Stimulated activated CD8-positive, alpha-beta memory T cell treated with anti-CD3 and anti-CD28 coated beads, Interleukin-12 subunit alpha, Interleukin-12 subunit beta, amount 100 ng/mL, for 1 hour (primary cell): ENCODE results near the gene LYL1.

ENCODE experiments used
- DNase-seq: peaks from one replicate; pipeline ENCODE4 v3.0.0-alpha.2; 2020; ENCODE audit warnings: low read depth

The LYL1 gene

DNA sequence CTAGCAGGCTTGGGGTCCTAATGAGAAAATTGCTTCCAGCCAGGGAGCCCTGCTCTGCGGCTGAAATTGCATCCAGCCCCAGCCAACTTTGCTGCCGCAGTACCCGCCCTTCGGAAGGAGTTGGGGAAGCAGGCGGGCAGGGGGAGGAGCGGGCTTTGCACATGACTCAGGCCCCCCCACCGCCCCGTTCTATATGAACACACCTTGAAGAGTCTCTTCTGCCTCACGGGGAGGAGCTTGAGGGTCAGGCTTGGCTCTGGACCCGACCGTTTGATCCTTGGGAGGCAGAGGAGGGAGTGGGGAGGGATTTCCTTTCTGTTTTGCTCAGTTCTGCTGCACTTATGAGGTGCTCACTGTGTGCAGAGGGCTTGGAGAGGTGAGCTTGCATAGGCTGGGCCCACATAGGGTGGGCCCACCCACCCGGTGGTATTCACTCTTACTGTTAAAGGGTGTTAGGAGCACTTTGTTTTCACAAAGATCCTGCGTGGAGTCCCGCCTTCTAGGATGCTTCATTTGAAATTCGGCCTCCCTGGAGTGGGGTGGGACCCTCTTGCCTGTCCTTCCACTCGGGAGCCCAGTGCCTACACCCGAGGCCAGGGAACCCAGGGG lies 46.5 kb downstream of the LYL1 start:
- DNase-seq, result no peak

DNA sequence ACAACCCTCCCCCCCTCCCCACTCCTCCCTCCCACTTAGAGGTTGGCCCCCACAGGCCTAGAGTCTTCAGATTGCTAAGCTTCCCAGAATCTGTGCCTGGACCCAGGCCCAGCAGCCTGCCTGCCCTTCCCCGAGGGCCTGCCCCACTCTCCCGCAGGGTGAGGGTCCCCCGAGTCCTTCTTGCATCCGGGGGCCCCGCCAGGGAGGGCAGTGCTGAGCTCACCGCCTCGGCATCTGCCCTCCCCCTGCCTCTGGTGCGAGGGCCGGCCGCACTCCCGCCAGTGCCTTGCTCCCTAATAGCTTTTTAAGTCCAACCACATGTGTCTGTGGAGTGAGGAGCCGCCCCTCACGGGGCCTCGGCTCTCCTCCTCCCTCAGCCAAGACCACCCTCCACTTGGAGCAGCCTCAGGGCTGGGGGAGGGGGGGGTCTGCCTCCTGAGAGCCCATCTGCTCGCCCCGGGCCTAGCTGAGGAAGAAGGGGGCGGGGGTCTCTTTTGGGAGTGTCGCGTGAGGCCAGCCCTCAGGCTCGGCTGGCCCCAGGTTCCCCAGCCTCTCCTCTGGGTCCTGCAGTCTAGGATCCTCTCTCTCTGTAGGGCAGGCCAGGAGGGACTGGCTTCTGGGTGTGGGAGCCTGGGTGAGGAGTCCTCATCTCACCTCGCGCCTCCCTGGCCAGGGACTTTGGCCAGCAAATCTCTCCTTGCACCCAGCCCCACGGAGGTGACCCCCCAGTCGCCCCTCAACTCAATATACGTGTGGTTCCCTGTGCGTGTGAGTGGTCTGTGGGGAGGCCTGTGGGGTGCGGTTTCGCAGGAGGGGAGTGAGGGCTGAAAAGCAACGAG lies 47.2 kb downstream of the LYL1 start:
- DNase-seq, result no peak

DNA sequence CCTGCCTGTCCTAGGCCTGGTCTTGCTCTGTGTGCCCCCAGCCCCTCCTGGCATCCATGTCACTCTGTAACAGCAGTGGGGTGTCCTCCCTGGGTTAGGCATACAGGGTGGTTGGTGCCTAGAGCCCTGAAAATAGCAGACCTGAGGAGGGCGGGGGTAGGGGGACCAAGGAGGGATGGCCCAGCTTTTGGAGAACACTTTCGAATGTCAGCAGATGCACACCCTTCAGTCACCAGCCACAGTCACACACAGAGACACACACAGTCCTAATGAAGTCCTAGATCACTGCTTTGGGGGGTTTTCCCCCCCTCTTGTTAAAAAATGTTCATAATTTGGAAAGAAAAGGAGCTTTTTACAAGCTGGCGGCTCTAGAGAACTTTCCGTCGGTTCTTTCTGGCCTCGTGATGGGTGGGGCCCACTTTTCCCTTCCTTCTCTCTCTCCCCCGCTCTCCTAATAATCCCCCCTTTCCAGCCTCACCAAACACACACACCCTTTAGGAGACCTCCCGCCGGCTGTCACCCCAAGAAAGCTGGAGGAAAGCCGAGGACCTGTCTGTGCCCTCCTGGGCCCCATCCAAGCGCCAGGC lies 47.9 kb downstream of the LYL1 start:
- DNase-seq, result no peak

DNA sequence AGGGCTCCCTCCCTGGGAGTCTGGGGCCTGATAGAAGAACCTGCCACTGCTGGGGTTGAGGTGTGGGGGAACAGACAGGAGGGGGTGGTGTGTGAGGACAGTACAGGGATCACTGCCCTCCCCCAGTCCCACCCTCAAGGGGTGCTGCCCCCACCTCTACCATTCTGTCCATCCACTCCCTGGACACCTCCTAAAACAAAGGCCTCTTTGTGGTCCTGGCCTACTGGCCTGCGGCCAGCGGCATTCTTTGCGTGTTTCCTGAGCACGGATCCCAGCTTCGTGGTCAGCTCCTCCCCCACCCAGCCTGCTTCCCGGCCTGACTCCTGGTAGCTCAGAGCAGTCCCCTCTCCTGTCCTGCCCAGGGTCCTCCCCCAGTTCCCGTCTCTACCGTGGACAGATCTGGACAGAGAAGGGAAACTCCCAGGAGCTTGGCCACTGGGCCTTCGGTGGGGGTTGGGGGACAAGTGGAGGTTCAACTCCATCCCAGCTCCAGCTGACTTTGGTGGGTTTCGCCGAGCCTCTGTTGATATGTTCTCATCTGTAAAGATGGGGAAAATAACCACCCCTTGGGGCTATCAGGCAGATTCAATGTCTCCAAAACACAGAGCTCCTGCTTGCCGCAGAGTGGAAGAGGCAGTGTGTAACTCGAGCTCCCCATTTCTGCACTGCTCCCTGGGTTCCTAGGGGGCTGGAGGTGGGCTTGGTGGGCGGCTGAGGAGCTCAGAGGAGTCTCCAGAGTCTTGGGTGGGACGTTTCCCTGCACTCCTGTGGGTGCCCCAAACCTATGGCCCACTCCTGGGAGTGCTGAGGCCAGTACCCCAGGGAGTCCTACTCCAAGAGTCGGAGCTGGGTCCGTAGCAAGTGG lies 48.7 kb downstream of the LYL1 start:
- no peak for DNase-seq

DNA sequence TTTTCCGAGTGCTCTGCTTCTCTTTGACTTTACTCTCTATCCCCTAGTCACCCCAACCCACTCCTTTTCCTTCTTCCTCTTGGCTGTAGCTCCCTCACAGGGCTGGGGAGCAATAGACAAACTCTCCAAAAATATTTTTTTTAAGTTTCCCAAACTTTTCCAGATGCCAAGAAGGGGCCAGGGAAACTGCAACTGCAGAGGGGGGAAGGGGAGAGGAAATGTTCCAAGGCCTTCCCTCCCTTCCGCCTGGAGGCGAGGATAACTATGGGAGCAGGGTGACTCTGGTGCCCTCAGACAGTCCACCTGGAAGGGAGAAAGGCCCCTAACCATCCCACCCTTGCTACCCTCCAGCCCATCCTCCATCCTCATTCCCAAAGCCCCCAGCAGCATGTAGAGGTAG lies 49.4 kb downstream of the LYL1 start:
- DNase-seq, result no peak

DNA sequence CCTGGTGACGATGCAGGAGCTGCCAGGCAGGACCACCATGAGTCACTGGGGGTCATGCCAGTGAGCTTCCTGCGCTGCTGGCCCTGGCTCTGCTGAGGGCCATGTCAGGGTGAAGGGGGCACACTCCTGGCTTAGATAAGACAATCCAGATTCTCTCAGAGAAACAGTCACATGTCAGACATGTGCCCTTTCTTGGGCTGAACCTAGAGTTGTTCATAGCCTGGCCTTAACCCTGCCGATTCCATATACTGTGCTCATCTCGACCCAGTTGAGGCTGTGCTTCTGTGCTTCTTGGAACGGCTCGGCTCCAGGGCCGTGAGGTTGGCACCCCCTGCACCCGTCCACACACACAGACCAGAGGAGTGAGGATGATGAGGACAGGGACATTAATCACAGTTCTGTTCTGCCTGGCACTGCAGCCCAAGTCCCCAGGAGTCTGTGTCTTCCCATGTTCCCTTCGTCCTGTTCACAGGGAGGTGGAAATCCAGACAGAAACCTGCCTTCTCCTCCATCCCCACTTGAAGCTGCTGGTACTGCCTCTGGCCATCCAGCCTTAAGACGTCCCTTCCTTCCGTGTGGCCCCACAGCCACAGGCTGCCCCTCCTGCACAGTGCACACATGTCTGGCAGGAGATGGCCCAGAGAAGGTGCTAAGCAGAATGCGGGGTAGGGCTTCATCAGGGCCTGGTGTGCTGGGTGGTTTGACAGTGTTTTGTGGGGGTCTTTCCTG lies 50.0 kb downstream of the LYL1 start:
- DNase-seq, result no peak

DNA sequence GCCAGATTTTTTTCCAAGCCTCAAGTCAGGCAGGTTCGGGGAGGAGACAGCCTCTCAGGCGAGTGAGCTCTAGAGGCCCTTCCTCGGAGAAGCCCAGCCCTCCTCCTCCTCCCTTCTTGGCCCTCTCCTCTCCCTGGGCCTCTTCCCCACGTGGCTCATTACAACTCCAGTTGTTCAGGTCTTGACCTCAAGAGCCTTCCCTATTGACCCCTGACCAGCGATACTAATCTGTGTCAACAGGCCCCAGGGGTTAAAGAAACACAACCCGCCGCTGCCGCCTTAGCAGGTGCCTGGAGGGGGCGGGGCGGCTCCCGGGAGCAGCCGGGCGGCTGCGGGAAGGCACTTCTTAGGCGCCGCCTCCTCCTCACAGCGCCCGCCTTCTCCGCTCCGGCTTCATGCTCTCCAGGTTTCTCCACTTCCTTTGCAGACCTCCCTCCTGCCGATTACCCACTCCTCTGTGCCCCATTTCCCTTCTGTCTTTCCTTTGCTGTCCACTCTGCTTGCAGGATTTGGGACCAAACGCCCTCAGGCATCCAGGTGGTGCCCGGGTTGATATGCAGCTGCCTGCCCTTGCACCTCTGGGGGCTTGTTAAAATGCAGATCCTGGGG lies 51.0 kb downstream of the LYL1 start:
- no peak for DNase-seq

DNA sequence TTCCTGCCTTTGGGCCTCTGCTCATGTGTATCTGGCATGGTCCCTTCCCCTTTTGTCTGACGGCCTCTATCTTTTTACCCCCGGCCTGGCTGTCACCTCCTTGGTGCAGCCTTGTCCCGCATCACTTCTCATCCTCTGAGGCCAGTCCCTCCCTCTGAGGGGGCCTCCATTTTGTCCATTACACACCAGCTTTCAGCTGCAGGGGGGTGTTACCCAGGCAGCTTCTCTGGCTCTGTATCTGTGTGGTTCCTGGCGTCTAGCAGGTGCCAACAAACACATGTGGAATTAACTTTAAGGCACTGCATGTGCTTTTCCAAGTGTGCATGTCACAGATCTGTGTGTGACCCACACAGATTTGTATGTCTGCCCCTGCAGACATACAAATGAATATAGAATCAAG lies 52.4 kb downstream of the LYL1 start:
- DNase-seq, result no peak
